Myometrial cell (primary cell): Measurements from ENCODE around the gene SELENON. TPM values are rescaled to one million over a fixed set of nuclear protein-coding genes. Genes with fewer than 3 reads are reported as not detected.

Source experiments
- total RNA-seq: library from RNA; depleted of rRNA; stranded (reverse); fragments of >200 nt; gene quantifications from 2 replicates; pipeline ENCODE4 v1.2.3, GENCODE V29; 2015

SELENON gene, protein sequence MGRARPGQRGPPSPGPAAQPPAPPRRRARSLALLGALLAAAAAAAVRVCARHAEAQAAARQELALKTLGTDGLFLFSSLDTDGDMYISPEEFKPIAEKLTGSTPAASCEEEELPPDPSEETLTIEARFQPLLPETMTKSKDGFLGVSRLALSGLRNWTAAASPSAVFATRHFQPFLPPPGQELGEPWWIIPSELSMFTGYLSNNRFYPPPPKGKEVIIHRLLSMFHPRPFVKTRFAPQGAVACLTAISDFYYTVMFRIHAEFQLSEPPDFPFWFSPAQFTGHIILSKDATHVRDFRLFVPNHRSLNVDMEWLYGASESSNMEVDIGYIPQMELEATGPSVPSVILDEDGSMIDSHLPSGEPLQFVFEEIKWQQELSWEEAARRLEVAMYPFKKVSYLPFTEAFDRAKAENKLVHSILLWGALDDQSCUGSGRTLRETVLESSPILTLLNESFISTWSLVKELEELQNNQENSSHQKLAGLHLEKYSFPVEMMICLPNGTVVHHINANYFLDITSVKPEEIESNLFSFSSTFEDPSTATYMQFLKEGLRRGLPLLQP
- total RNA-seq: 45.4 and 53.0 TPM in 2 replicates

DNA sequence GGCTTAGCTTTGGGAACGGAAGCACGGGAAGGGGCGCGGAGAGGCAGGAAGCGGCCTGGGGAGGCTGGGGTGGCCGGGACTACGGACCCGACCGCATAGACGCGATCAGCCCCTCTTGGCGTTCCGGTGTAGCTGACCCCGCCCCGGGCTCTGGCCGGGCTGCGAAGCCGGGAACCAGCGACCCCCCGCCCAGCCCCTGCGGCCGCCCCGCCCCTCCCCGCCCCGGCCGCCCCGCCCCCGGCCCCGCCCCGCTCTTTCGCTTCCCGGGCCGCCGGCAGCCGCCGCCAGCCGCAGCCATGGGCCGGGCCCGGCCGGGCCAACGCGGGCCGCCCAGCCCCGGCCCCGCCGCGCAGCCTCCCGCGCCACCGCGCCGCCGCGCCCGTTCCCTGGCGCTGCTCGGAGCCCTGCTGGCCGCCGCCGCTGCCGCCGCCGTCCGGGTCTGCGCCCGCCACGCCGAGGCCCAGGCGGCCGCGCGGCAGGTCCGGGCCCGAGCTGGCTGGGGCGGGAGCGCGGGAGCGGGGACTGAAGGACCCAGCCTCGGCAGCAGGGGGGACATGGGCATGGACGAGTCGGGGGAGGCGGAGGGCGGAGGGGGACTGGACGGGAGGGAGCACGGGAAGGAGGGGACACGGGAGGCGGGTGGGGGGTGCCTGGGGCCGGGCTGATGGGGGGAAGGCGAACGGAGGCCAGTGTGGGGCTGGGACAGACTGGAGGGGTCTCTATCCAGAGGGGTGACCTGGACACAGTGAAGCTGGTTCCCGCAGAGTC lies at the start of gene SELENON:
Gene SELENON, plus strand, starts transcription at position 259 of the 768 bp plus-strand sequence. Its CDS starts 38 bp downstream, at position 297.

DNA sequence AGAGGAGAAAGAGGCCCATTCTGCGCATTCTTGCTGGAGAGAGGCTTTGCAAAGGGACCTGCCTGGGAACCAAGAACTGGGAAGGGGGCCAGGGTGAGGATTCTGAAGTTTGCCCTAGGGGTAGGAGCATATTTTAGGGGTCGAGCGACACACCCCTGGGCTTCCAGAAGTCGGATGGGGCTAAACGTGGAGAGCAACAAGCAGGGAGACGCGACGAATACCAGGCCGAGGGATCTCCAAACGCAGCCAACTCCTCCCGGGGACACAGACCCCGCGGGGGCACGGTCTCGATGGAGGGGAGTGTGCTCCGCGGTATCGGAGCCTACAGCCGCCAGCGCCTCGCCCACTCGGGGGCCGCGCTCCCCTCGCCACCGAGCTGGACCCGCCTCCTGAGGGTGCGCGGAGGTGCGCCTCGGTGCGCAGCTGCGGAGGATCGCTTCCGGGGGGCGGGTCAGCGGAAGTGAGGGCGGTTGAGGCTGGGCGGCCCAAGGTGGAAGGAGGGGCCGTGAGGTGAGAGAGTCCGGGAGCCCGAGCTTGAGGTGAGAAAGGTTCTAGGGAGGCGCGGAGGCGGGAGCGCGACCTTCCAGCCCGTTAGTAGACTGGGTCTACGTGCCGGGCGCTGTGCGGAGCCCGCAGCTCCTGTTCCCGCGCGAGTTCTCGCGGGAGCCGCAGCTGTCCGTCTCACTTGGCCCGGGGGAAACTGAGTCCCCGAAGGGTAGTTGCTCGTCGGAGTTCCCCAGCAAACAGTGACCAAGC lies 19.7 kb downstream of the SELENON start, which contains the start of gene MTFR1L:
Gene MTFR1L, plus strand, starts transcription at position 464 of the 756 bp plus-strand sequence. CDS start 3,151 bp downstream, outside the sequence.

GRCh38 chr1:25858906-25859789 lies 59.2 kb downstream of the SELENON start, which contains the start of gene AUNIP:
TSS of gene AUNIP (minus strand) at chr1:25859457. CDS start at chr1:25859357, 100 bp downstream.

Other genes with a start within 250 kb of the SELENON start
- 1.4 and 1.6 TPM in 2 replicates for gene MAN1C1, start 183.4 kb upstream of the SELENON start, total RNA-seq
- 46.8 and 53.6 TPM in 2 replicates for gene MTFR1L, start 19.8 kb downstream of the SELENON start, total RNA-seq
- gene AUNIP, start 59.3 kb downstream of the SELENON start, total RNA-seq: 1.6 and 2.3 TPM in 2 replicates
- gene PAQR7, start 75.5 kb downstream of the SELENON start, total RNA-seq: 20.6 and 25.9 TPM in 2 replicates
- 105 and 121 TPM in 2 replicates for gene STMN1, start 106.2 kb downstream of the SELENON start, total RNA-seq
- gene PAFAH2, start 197.9 kb downstream of the SELENON start, total RNA-seq: 11.9 and 15.3 TPM in 2 replicates
- gene EXTL1, start 221.6 kb downstream of the SELENON start, total RNA-seq: 4.3 and 26.5 TPM in 2 replicates
- gene SLC30A2, start 245.9 kb downstream of the SELENON start, total RNA-seq: not detected in 2 replicates